GM12865 (cell line): Measurements from ENCODE around the gene OAF.
"Not testable (repeated sequence)": the region's sequence is repeated elsewhere in the genome, so short reads cannot be mapped to it uniquely, and the experiment has no call there.

Experiments
- DNase-seq: peaks from one replicate; pipeline ENCODE4 v3.0.0; 2010; ENCODE audit warnings: low read depth
- H3K4me3 ChIP-seq: 2 replicates; pipeline ENCODE4 v1.5.1; 2011; ENCODE audit warnings: mild to moderate bottlenecking, low read depth, low read length, control low read depth
- TF ChIP-seq, protein P1 (sequence below): IDR thresholded peaks from 2 replicates; pipeline ENCODE4 v1.5.1; 2011; ENCODE audit warnings: low read length, control low read depth, low read depth, inconsistent platforms; ENCODE audit not compliant: insufficient read depth; ENCODE audit errors: missing control alignments

Gene OAF

DNA sequence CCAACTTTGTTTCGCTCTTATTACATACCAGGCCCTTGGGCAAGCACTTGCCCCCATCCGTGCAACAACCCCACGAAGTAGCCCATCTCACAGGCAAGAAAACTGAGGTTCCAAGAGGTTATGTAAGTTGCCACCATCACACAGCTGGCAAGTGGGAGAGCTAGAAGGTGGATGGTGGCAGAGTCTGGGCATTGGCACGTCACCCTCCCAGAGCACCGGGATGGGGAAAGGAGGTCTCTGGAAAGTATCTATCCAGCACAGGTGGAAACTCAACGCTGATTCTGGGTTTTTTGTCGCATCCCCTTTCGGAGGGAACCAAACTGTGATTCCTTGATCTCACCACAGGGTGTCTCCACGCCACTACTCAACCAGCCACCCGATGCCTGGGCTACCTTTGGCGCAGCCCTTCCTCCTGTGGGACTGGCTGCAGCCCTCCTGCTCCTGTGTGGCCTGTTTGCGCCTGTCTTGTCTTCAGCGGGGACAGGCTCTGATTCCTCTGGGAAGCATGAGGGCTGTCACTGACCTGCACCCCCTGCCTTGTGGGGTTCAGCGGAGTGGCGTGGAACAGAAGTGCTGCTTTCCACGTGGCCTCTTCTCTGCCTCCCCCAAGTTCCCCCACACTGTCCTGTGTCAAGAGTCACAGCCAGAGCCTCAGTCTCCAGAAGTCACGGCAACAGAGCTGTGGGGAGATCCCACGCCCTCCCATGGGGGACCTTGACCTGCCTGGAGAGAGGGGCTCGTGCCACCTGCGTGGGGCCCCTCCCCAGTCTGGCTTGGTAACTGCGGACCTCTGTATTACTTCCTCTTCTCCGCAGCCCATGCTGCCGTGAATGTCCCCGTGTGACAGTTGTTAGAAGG, 38.5 kb upstream of the OAF start:
- peak; percentile 55 for DNase-seq
- H3K4me3 ChIP-seq = no peak overlapping the region
- TF ChIP-seq, protein P1, sequence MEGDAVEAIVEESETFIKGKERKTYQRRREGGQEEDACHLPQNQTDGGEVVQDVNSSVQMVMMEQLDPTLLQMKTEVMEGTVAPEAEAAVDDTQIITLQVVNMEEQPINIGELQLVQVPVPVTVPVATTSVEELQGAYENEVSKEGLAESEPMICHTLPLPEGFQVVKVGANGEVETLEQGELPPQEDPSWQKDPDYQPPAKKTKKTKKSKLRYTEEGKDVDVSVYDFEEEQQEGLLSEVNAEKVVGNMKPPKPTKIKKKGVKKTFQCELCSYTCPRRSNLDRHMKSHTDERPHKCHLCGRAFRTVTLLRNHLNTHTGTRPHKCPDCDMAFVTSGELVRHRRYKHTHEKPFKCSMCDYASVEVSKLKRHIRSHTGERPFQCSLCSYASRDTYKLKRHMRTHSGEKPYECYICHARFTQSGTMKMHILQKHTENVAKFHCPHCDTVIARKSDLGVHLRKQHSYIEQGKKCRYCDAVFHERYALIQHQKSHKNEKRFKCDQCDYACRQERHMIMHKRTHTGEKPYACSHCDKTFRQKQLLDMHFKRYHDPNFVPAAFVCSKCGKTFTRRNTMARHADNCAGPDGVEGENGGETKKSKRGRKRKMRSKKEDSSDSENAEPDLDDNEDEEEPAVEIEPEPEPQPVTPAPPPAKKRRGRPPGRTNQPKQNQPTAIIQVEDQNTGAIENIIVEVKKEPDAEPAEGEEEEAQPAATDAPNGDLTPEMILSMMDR = peak; percentile 77

DNA sequence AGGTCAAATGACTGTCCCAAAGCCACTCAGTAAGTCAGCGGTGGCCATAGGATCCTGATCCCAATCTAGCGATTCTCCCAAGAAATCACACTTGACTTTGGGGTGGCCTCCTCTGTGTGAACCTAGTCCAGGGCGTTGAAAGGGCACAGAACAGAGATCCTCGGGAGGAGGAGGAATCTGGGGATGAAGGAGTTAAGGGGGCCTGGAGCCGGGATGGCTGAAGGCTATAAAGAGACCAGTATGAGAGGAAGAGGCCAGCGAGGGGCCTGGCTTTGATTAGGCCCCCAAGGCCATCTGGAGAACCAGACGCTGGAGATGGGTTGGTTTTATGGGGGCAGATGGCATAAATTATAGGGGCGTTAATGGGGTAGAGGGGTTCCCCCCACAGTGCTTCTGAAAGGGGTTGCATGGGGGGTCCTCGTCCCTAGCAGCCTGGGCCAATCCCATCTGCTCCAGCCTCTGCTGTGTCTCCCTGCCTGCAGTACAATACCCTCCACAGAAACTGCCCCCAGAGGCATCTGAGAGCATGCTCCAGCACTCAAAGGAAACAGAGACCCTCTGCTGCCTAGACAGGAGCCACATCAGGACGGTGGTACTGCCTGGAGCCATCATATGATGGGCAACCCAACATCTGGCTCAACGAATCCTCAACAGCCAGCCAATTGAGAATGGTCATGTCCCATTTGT, 37.7 kb upstream of the OAF start:
- TF ChIP-seq, protein P1 = no peak
- no peak for DNase-seq
- H3K4me3 ChIP-seq = no peak overlapping the region

DNA sequence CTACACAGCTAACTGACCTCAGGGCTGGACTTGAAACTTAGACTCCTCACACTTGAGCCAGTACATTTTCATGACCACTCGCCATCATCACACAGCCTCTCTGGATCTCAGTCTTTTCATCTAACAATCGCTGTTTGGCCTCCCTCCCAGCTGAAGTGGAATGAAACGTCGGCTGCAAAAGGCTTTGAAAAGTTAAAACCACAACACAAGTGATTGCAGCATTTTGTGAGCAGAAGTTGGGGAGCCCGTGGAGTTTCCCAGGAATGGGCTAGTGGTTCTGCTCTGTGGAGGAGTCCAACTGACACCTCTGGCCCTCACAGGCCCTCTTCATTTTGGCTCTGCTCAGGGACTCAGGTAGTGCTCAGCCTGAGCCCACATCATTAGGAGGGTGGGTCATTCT, 37.0 kb upstream of the OAF start:
- no peak overlapping the region for H3K4me3 ChIP-seq
- DNase-seq = no peak
- TF ChIP-seq, protein P1 = no peak

DNA sequence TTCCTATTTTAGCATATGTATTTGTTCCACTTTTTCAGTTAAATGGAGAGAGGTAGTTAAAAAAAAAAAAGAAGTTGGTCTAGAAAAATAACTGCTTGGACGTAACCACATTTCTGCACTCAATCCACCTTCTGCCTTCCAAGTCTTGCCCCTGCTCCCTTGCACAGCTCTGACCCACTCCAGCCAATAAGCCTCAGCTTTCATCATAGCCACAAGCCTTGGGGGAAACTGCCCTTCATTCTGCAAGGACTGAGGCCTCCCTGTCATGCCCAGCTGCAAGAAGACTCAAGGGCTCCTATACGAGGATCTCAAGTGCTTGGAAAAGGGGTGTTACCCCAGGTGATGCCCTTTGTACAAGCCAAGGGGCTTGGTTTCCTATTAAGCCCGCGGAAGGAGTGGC, 36.0 kb upstream of the OAF start:
- TF ChIP-seq, protein P1 = no peak
- H3K4me3 ChIP-seq = no peak overlapping the region
- DNase-seq = no peak

DNA sequence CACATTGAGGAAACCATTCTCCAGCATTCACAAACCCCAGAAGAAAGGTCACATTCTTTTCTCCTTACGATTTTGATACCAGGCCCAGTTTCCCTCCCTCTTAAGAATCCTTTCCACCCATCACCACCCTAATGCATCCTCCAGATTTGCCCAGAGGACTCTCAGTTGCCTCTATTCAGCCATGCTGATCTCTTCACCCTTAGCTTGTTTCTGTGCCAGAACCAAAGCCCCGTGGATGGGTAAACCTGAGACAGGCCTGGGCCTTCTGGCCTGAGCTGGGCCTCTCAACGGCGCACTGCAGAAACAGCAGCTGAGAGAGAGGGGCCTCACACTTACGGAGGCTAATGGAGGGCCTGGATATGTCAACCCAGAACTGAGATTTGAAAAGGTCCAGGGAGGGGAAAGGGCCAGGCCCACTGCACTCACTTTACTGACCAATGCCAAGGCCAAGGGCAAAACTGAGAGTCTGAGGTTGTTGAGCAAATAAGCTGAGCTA, 32.2 kb upstream of the OAF start:
- no peak for DNase-seq
- TF ChIP-seq, protein P1 = no peak
- H3K4me3 ChIP-seq = no peak overlapping the region

DNA sequence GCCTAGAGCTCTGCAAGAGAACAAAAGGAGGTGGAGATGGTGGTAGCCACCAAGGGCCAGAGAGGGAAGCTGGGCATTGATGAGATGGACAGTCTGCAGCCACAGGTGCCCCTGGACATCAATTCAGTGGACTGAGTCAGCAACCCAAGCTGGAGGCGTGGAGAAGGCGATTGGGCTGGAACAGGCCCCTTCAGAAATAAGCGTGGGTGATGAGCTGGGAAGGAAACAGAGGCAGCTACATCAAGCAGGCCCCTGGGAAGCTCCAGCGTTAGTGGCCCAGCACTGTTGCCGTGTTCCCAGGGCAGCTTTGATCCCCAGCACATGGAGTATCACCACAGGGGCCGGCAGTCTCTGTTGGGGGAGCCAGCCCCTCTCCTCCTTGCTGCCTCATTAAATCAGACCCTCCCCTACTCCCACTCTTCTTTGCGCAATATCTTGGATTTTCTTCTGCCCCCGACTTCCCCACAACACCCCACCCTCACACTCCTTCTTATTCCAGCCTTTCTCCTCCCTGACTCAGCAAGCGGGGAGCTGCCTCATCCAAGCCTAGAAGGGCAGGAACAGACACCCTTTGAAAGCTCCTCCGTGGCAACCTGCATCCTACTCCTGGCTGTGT, 31.7 kb upstream of the OAF start:
- H3K4me3 ChIP-seq = no peak overlapping the region
- TF ChIP-seq, protein P1 = no peak
- DNase-seq = no peak

DNA sequence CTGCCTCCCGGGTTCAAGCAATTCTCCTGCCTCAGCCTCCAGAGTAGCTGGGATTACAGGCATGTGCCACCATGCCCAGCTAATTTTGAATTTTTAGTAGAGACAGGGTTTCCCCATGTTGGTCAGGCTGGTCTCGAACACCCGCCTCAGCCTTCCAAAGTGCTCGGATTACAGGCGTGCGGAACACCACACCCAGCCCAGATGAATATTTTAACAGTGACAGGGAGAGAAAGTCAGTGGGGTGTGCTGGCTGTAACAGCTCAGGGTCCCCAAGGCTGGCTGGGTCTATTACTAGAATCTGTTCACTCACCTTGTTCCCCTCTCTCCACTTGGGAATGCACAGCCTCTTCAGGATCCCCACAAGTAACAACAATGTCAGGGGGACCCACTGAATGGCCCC, 30.8 kb upstream of the OAF start:
- H3K4me3 ChIP-seq, DNase-seq: not testable (repeated sequence)
